ENCODE data around the gene ENPEP. TPM values are rescaled to one million over a fixed set of nuclear protein-coding genes. Genes with fewer than 3 reads are reported as not detected.

Gene ENPEP
- total and polyA plus RNA-seq, 4 donors: 4.5 to 41.5 (median 25.5) TPM

- TF ChIP-seq ATF3 (IDR thresholded peaks at IDR 0.05) (no peak), REST (IDR thresholded peaks at IDR 0.05) (no peak), CTCF (IDR thresholded peaks at IDR 0.05; ENCODE audit: low read depth, low read length, missing input control) (no peak), YY1 (IDR thresholded peaks at IDR 0.05) (no peak), RAD21 (IDR thresholded peaks at IDR 0.05) (no peak), NR2F2 (IDR thresholded peaks at IDR 0.05) (no peak), HNF4G (IDR thresholded peaks at IDR 0.05) (no peak), GABPA (IDR thresholded peaks at IDR 0.05 in 1 of 2, conservative IDR thresholded peaks at IDR 0.05 in 1 of 2) (no peak), RXRA (IDR thresholded peaks at IDR 0.05) (no peak), SP1 (IDR thresholded peaks at IDR 0.05) (no peak), ZBTB33 (IDR thresholded peaks at IDR 0.05) (no peak), FOXA1 (IDR thresholded peaks at IDR 0.05) (no peak), MAX (IDR thresholded peaks at IDR 0.05) (no peak), JUND (IDR thresholded peaks at IDR 0.05) (no peak), FOXA2 (IDR thresholded peaks at IDR 0.05) (no peak), EGR1 (IDR thresholded peaks at IDR 0.05; ENCODE audit: low read depth in 2 of 2) (no peak), HNF4A (conservative IDR thresholded peaks at IDR 0.05) (no peak), TAF1 (conservative IDR thresholded peaks at IDR 0.05) (no peak)
- WGBS: 36% methylated on average over 2 of the region's 2 CpGs
Measured at GRCh38 chr4:110510277-110510676, 34.3 kb downstream of the ENPEP start.

More at GRCh38 chr4:110510277-110510676, 34.3 kb downstream of the ENPEP start:
- Histone ChIP-seq H3K9ac (ENCODE audit: low read depth in 1 of 2, low read length in 2 of 2) (no peak overlapping the region), H3K36me3 (ENCODE audit: control insufficient read depth in 4 of 4, insufficient read depth in 3 of 4, low read depth in 1 of 4, low read length in 3 of 4) (peaks cover 0 to 6% (median 0%) of the 10 kb centered on the region in 4 donors), H3K4me1 (ENCODE audit: control insufficient read depth in 4 of 4, insufficient read depth in 4 of 4, low read length in 3 of 4) (peaks cover 0 to 9% (median 2%) of the 10 kb centered on the region in 4 donors), H3K9me3 (ENCODE audit: control insufficient read depth in 4 of 4, low read length in 3 of 4) (no peaks in the 10 kb centered on the region), H3K27ac (ENCODE audit: low read depth in 1 of 2, low read length in 2 of 2) (no peak overlapping the region), H3K4me3 (ENCODE audit: low read depth in 1 of 3, low read length in 3 of 3) (no peak overlapping the region), H3K27me3 (ENCODE audit: control insufficient read depth in 4 of 4, insufficient read depth in 4 of 4, low read length in 3 of 4) (no peaks in the 10 kb centered on the region)
- no peak for DNase-seq (ENCODE audit: low spot score)
